ENCODE measurements around the gene YWHAH.

Gene YWHAH

GRCh38 chr22:31923136-31923535 is 21.2 kb upstream of the YWHAH start:
- no peak for DNase-seq (ENCODE audit: low read depth in 2 of 2)

GRCh38 chr22:31923747-31924146 is 20.6 kb upstream of the YWHAH start:
- no peak for DNase-seq (ENCODE audit: low read depth in 2 of 2)

DNA sequence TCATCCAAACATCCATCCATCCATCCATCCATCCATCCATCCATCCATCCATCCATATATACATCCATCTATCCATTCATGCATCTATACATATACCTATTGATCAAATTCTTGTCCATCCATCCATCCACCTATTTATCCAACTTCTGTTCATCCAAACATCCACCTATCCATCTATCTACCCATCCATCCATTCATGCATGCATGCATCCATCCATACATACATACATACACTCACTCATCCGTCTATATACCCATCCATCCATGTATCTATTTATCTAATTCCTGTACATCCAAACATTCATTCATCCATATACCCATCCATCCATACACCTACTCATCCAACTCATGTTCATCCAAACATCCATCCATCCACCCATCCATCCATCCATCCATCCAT is 19.3 kb upstream of the YWHAH start:
- no peak for DNase-seq (ENCODE audit: low read depth in 2 of 2)

- no peak for DNase-seq (ENCODE audit: low read depth in 2 of 2)
Observed at GRCh38 chr22:31926024-31926423, 18.3 kb upstream of the YWHAH start.

GRCh38 chr22:31926969-31927368 is 17.4 kb upstream of the YWHAH start:
- no peak for DNase-seq (ENCODE audit: low read depth in 2 of 2)

DNA sequence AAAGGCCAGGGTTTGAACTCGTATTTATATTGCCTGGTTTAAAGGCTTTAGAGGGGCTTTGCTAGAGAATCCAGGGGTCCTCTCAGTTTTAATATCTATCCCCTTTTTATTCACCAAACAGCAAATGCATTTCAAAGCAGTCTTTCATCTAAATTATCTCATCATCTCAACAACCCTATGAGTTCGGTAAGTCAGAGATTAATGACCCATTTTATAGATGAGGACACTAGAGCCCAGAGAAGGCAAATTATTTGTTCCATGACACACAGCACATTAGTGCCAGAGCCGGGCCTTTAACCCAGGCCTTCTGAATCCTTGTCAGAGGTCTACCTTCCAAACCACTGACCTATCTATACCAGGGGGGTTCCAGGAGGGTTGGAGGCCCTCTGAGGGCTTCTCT is 16.8 kb upstream of the YWHAH start:
- DNase-seq (ENCODE audit: low read depth in 2 of 2), result no peak

GRCh38 chr22:31929167-31929930 is 15.0 kb upstream of the YWHAH start:
- no peak for DNase-seq (ENCODE audit: low read depth in 2 of 2)

GRCh38 chr22:31932863-31933262 is 11.5 kb upstream of the YWHAH start:
- no peak for DNase-seq (ENCODE audit: low read depth in 2 of 2)

DNA sequence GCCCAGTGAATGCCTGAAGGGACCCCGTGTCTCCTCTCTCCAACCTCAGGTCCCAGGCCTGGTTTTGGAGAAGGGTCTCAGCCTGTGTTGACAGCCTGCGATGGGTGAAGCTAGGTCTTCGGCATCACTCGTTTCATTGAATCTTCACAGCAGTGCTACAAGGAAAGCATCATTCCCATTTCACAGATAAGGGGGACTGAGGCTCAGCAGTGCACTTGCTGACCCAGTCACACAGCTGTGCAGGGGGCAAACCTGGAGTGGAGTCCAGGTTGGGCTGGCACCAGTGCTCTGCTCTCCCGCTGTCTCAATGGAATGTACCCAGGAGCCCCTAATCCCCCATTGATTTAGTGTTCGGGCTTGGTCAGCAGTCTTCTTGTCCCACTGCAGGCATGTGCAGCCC is 10.9 kb upstream of the YWHAH start:
- no peak for DNase-seq (ENCODE audit: low read depth in 2 of 2)

GRCh38 chr22:31933816-31934482 is 10.4 kb upstream of the YWHAH start:
- no peak for DNase-seq (ENCODE audit: low read depth in 2 of 2)

DNA sequence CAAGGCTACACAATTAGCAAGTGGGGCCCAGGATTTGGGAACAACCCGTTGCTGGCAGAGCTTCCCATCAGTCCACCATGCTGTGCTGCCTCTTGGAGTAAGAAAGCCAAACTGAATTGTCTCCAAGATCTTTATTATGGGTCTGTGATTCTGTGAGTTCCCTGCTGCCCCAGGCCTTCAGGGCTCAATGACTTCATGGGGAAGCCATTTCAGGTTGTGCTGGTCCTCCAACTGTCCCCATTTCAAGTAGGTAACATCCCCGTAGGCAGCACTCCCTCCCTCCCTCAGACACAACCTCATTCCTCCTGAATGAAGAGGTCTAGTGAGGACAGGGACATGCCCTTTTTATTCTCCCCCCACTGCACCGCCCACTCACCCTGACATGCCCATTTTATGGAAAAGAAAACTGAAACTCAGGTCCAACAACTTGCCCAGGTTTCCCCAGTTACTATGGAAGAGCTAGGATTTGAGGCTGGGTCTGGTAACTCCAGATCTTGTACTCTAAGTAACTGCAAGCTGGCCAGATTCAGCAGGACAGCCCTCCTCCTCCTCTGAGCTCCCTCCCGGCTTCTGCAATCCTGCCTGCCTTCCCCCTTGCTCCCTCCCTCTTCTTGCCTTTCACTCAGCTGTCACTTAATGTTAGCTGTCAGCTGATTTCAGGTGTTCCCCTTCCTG is 8.2 kb upstream of the YWHAH start:
- no peak for DNase-seq (ENCODE audit: low read depth in 2 of 2)

DNA sequence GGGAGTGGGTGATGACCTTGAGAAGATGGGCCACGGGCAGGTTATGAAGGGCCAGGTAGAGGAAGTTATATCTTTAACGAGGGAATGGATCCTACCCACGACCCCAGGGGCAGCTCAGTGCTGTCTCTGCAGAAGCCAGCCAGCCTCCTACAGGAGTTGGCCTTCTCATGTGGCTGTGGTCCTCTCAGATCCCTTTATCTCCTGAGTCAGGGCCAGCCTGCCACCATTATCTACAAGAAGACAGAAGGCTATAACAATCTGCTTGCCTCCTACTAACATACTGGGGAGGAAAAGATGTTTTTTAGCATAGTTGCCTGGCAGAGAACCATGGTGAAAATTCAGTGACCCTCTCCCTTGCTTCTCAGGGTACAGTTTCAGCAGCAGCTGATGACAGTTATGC is 7.0 kb upstream of the YWHAH start:
- DNase-seq (ENCODE audit: low read depth in 2 of 2), result no peak

DNA sequence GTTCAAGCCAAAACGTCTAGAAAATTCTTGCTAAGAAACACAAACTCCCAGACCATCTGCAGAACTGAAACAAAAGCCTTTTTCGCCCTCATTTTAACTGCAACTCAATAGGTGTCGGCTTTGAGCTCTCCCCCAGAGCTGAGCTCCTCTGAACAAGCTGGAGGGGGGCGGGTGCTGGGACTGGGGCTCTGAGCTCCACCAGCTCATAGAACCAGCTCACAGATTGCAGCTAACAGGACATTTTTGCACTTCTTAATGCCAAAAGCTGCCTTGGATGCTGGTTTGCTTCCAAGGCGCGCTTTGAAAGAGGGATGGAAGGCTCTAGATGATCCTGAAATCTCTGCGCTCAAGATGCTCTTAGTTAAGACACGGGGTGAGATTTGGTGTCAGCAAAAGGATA is 6.0 kb upstream of the YWHAH start:
- no peak for DNase-seq (ENCODE audit: low read depth in 2 of 2)

DNA sequence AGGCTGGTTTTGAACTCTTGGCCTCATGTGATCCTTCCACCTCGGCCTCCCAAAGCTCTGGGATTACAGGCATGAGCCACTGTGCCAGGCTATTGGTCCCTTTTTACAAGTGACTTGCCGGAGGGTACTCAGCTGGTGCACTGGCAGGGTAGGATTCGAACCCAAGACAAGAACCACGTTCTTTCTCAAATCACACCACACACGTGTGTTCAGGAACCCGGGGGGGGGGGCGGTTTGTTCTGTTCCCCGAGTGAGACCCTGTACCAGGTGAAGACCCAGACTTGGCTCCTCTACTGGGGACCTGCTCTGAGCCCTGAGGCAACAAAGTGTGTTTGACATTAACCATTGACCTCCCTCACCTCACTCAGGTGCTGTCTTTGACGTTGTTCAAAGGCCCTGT is 3.8 kb upstream of the YWHAH start:
- no peak for DNase-seq (ENCODE audit: low read depth in 2 of 2)

- DNase-seq (ENCODE audit: low read depth in 2 of 2), result no peak
Observed at GRCh38 chr22:31942091-31942490, 2.2 kb upstream of the YWHAH start.

GRCh38 chr22:31943206-31943977 is 943 bp upstream of the YWHAH start:
- no peak for DNase-seq (ENCODE audit: low read depth in 2 of 2)

GRCh38 chr22:31944700-31945442 is 536 bp downstream of the YWHAH start:
- peak in 1 of 2 donors; percentile 14 for DNase-seq (ENCODE audit: low read depth in 2 of 2)

DNA sequence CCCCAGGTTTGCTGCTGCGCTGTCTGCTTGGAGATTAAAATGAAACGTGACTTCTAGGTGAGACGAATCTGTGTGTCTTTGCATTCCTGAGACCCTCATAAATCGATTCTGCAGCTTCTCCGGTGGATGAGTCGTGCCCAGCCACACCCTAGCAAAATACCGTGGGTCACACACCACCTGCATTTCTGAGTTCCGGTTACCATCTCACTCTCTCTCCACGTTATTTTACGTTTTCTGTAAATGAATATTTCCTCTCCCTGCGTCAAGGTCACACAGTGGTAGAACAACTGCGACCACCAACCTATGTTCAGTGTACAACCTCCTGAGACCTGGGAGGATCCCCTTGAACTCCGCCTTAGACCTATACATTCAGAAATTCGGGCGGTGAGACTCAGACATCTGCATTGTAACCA is 1.1 kb downstream of the YWHAH start:
- DNase-seq (ENCODE audit: low read depth in 2 of 2), result no peak

DNA sequence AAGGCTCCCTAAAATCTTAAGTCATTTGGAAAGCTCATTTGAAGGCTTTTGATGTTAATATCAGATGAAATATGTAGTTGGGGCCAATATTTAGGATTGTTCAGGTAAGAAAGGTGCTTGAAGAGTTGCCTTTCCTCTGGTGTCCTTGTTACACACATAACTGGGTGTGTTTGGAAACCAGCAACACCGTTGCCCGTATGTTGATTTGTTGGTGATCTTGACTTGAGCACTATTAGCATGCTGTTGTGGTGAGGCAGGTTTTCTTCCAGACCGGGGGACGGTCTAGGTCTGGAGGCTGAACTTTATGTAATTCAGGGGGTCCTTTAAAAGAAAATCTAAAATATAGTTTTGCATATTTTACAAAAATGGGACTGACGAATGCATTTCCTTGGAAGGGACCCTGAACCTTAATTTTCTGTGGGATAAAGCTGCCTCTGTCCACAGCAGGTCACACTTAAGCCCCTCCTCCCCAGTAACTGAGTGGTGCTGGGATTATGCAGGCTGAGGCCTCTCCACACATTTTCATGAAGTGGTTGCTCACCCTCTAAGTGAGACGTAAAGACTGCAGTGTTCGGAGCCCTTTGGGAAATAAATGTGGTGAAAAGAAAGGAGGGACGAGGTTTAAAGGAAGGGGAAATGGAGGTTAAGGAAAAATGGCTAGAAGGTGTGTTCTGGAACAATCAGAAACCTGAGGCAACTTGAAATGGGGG is 1.8 kb downstream of the YWHAH start:
- DNase-seq (ENCODE audit: low read depth in 2 of 2), result no peak

DNA sequence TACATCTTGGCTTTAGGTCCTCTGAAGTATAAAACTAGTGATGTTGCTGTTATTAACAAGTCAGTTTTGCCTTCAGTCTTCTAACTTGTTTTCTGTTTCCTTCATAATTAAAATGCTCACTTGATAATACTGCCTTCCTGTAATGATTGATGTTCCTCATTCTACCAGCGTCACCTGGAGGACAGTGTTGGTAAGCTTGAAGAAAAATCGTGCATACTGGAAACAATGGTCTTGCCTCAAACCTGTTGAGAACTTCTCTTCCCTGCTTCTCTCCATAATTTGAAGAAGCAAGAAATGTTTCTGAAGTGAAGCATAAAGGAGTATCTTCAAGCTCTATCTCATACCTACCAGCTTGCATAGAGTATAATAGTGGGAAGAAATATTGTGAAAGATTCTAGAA is 3.0 kb downstream of the YWHAH start:
- DNase-seq (ENCODE audit: low read depth in 2 of 2), result no peak

GRCh38 chr22:31948002-31948401 is 3.7 kb downstream of the YWHAH start:
- DNase-seq (ENCODE audit: low read depth in 2 of 2), result no peak
